ENCODE data around the gene DRD4.

Gene DRD4

GRCh38 chr11:621838-622237, 15.2 kb upstream of the DRD4 start:
- peaks cover 6 to 25% of the 10 kb centered on the region in 2 donors for H3K36me3 ChIP-seq (ENCODE audit: control insufficient read depth in 1 of 2, insufficient read depth in 2 of 2, low read length in 2 of 2)
- no peak overlapping the region for H3K4me3 ChIP-seq (ENCODE audit: low read depth in 1 of 2, low read length in 2 of 2)
- peaks cover 10 to 15% of the 10 kb centered on the region in 2 donors for H3K4me1 ChIP-seq (ENCODE audit: control insufficient read depth in 1 of 2, insufficient read depth in 2 of 2, low read length in 2 of 2)
- H3K9me3 ChIP-seq (ENCODE audit: control insufficient read depth in 1 of 2, low read length in 2 of 2), result no peaks in the 10 kb centered on the region
- no peaks in the 10 kb centered on the region for H3K27me3 ChIP-seq (ENCODE audit: control insufficient read depth in 1 of 2, insufficient read depth in 2 of 2, low read length in 2 of 2)
- H3K27ac ChIP-seq (ENCODE audit: low read depth, low read length), result no peak overlapping the region
- no peak overlapping the region for H3K9ac ChIP-seq (ENCODE audit: low read depth in 1 of 2, low read length in 2 of 2)

GRCh38 chr11:623349-623869, 13.7 kb upstream of the DRD4 start:
- no peaks in the 10 kb centered on the region for H3K9me3 ChIP-seq (ENCODE audit: control insufficient read depth in 1 of 2, low read length in 2 of 2)
- H3K36me3 ChIP-seq (ENCODE audit: control insufficient read depth in 1 of 2, insufficient read depth in 2 of 2, low read length in 2 of 2), result peaks cover 6 to 21% of the 10 kb centered on the region in 2 donors
- peaks cover 10 to 17% of the 10 kb centered on the region in 2 donors for H3K4me1 ChIP-seq (ENCODE audit: control insufficient read depth in 1 of 2, insufficient read depth in 2 of 2, low read length in 2 of 2)
- peak overlapping the region; percentile 20 for H3K27ac ChIP-seq (ENCODE audit: low read depth, low read length)
- no peaks in the 10 kb centered on the region for H3K27me3 ChIP-seq (ENCODE audit: control insufficient read depth in 1 of 2, insufficient read depth in 2 of 2, low read length in 2 of 2)
- peak overlapping the region in 1 of 2 donors; percentile 15 for H3K9ac ChIP-seq (ENCODE audit: low read depth in 1 of 2, low read length in 2 of 2)
- H3K4me3 ChIP-seq (ENCODE audit: low read depth in 1 of 2, low read length in 2 of 2), result peak overlapping the region; percentile 74 to 77

GRCh38 chr11:623999-624704, 12.9 kb upstream of the DRD4 start:
- Histone ChIP-seq H3K27ac (ENCODE audit: low read depth, low read length) (peak overlapping the region; percentile 92), H3K27me3 (ENCODE audit: control insufficient read depth in 1 of 2, insufficient read depth in 2 of 2, low read length in 2 of 2) (no peaks in the 10 kb centered on the region), H3K9ac (ENCODE audit: low read depth in 1 of 2, low read length in 2 of 2) (peak overlapping the region; percentile 66 to 85), H3K9me3 (ENCODE audit: control insufficient read depth in 1 of 2, low read length in 2 of 2) (no peaks in the 10 kb centered on the region), H3K4me3 (ENCODE audit: low read depth in 1 of 2, low read length in 2 of 2) (peak overlapping the region; percentile 74 to 77), H3K36me3 (ENCODE audit: control insufficient read depth in 1 of 2, insufficient read depth in 2 of 2, low read length in 2 of 2) (peaks cover 6 to 16% of the 10 kb centered on the region in 2 donors), H3K4me1 (ENCODE audit: control insufficient read depth in 1 of 2, insufficient read depth in 2 of 2, low read length in 2 of 2) (peaks cover 10 to 19% of the 10 kb centered on the region in 2 donors)

GRCh38 chr11:624705-625635, 12.1 kb upstream of the DRD4 start, which contains the start of gene CDHR5:
Gene CDHR5 (minus strand): TSS chr11:624955. CDS start chr11:624902, 53 bp downstream.
- H3K36me3 ChIP-seq (ENCODE audit: control insufficient read depth in 1 of 2, insufficient read depth in 2 of 2, low read length in 2 of 2), result peaks cover 6 to 11% of the 10 kb centered on the region in 2 donors
- peak within 1 kb of the TSS; percentile 74 to 77 for H3K4me3 ChIP-seq (ENCODE audit: low read depth in 1 of 2, low read length in 2 of 2)
- H3K27ac ChIP-seq (ENCODE audit: low read depth, low read length), result peak within 1 kb of the TSS; percentile 92
- H3K9ac ChIP-seq (ENCODE audit: low read depth in 1 of 2, low read length in 2 of 2), result peak within 1 kb of the TSS; percentile 66 to 85
- H3K4me1 ChIP-seq (ENCODE audit: control insufficient read depth in 1 of 2, insufficient read depth in 2 of 2, low read length in 2 of 2), result peaks cover 10 to 19% of the 10 kb centered on the region in 2 donors
- H3K27me3 ChIP-seq (ENCODE audit: control insufficient read depth in 1 of 2, insufficient read depth in 2 of 2, low read length in 2 of 2), result no peaks in the 10 kb centered on the region
- H3K9me3 ChIP-seq (ENCODE audit: control insufficient read depth in 1 of 2, low read length in 2 of 2), result no peaks in the 10 kb centered on the region

- peak overlapping the region; percentile 74 to 77 for H3K4me3 ChIP-seq (ENCODE audit: low read depth in 1 of 2, low read length in 2 of 2)
- H3K27ac ChIP-seq (ENCODE audit: low read depth, low read length), result peak overlapping the region; percentile 92
- peaks cover 0 to 8% of the 10 kb centered on the region in 2 donors for H3K36me3 ChIP-seq (ENCODE audit: control insufficient read depth in 1 of 2, insufficient read depth in 2 of 2, low read length in 2 of 2)
- peaks cover 10 to 19% of the 10 kb centered on the region in 2 donors for H3K4me1 ChIP-seq (ENCODE audit: control insufficient read depth in 1 of 2, insufficient read depth in 2 of 2, low read length in 2 of 2)
- H3K9me3 ChIP-seq (ENCODE audit: control insufficient read depth in 1 of 2, low read length in 2 of 2), result no peaks in the 10 kb centered on the region
- no peaks in the 10 kb centered on the region for H3K27me3 ChIP-seq (ENCODE audit: control insufficient read depth in 1 of 2, insufficient read depth in 2 of 2, low read length in 2 of 2)
- H3K9ac ChIP-seq (ENCODE audit: low read depth in 1 of 2, low read length in 2 of 2), result peak overlapping the region; percentile 38 to 70
These were observed 11.3 kb upstream of the DRD4 start for GRCh38 chr11:625636-626268.

- Histone ChIP-seq H3K9me3 (ENCODE audit: control insufficient read depth in 1 of 2, low read length in 2 of 2) (no peaks in the 10 kb centered on the region), H3K4me1 (ENCODE audit: control insufficient read depth in 1 of 2, insufficient read depth in 2 of 2, low read length in 2 of 2) (peaks cover 10 to 12% of the 10 kb centered on the region in 2 donors), H3K27ac (ENCODE audit: low read depth, low read length) (no peak within 1 kb of the TSS), H3K36me3 (ENCODE audit: control insufficient read depth in 1 of 2, insufficient read depth in 2 of 2, low read length in 2 of 2) (peaks cover 0 to under 1% of the 10 kb centered on the region in 2 donors), H3K4me3 (ENCODE audit: low read depth in 1 of 2, low read length in 2 of 2) (peak within 1 kb of the TSS; percentile 28 to 74), H3K27me3 (ENCODE audit: control insufficient read depth in 1 of 2, insufficient read depth in 2 of 2, low read length in 2 of 2) (no peaks in the 10 kb centered on the region), H3K9ac (ENCODE audit: low read depth in 1 of 2, low read length in 2 of 2) (no peak within 1 kb of the TSS)
These were observed 10.4 kb upstream of the DRD4 start, which contains the start of gene SCT for GRCh38 chr11:626475-627307. Gene SCT (minus strand): TSS chr11:627181. CDS start chr11:627143, 38 bp downstream.

GRCh38 chr11:627308-627576, 9.8 kb upstream of the DRD4 start:
- no peak overlapping the region for H3K27ac ChIP-seq (ENCODE audit: low read depth, low read length)
- H3K4me3 ChIP-seq (ENCODE audit: low read depth in 1 of 2, low read length in 2 of 2), result no peak overlapping the region
- H3K36me3 ChIP-seq (ENCODE audit: control insufficient read depth in 1 of 2, insufficient read depth in 2 of 2, low read length in 2 of 2), result no peaks in the 10 kb centered on the region
- H3K9ac ChIP-seq (ENCODE audit: low read depth in 1 of 2, low read length in 2 of 2), result no peak overlapping the region
- no peaks in the 10 kb centered on the region for H3K9me3 ChIP-seq (ENCODE audit: control insufficient read depth in 1 of 2, low read length in 2 of 2)
- H3K4me1 ChIP-seq (ENCODE audit: control insufficient read depth in 1 of 2, insufficient read depth in 2 of 2, low read length in 2 of 2), result peaks cover 10 to 12% of the 10 kb centered on the region in 2 donors
- H3K27me3 ChIP-seq (ENCODE audit: control insufficient read depth in 1 of 2, insufficient read depth in 2 of 2, low read length in 2 of 2), result no peaks in the 10 kb centered on the region

- no peaks in the 10 kb centered on the region for H3K36me3 ChIP-seq (ENCODE audit: control insufficient read depth in 1 of 2, insufficient read depth in 2 of 2, low read length in 2 of 2)
- no peak overlapping the region for H3K9ac ChIP-seq (ENCODE audit: low read depth in 1 of 2, low read length in 2 of 2)
- H3K4me1 ChIP-seq (ENCODE audit: control insufficient read depth in 1 of 2, insufficient read depth in 2 of 2, low read length in 2 of 2), result peaks cover 10 to 12% of the 10 kb centered on the region in 2 donors
- no peak overlapping the region for H3K27ac ChIP-seq (ENCODE audit: low read depth, low read length)
- no peak overlapping the region for H3K4me3 ChIP-seq (ENCODE audit: low read depth in 1 of 2, low read length in 2 of 2)
- no peaks in the 10 kb centered on the region for H3K27me3 ChIP-seq (ENCODE audit: control insufficient read depth in 1 of 2, insufficient read depth in 2 of 2, low read length in 2 of 2)
- no peaks in the 10 kb centered on the region for H3K9me3 ChIP-seq (ENCODE audit: control insufficient read depth in 1 of 2, low read length in 2 of 2)
These were observed 9.0 kb upstream of the DRD4 start for GRCh38 chr11:628056-628455.

- no peak overlapping the region for H3K4me3 ChIP-seq (ENCODE audit: low read depth in 1 of 2, low read length in 2 of 2)
These were observed 7.9 kb upstream of the DRD4 start for GRCh38 chr11:629237-629583.

More at GRCh38 chr11:629237-629583, 7.9 kb upstream of the DRD4 start:
- H3K27ac ChIP-seq (ENCODE audit: low read depth, low read length), result no peak overlapping the region
- no peak overlapping the region for H3K9ac ChIP-seq (ENCODE audit: low read depth in 1 of 2, low read length in 2 of 2)
- H3K27me3 ChIP-seq (ENCODE audit: control insufficient read depth in 1 of 2, insufficient read depth in 2 of 2, low read length in 2 of 2), result no peaks in the 10 kb centered on the region
- H3K36me3 ChIP-seq (ENCODE audit: control insufficient read depth in 1 of 2, insufficient read depth in 2 of 2, low read length in 2 of 2), result no peaks in the 10 kb centered on the region
- no peaks in the 10 kb centered on the region for H3K9me3 ChIP-seq (ENCODE audit: control insufficient read depth in 1 of 2, low read length in 2 of 2)
- peaks cover 8 to 10% of the 10 kb centered on the region in 2 donors for H3K4me1 ChIP-seq (ENCODE audit: control insufficient read depth in 1 of 2, insufficient read depth in 2 of 2, low read length in 2 of 2)
